Cardiac septum (tissue), 1 donor: Measurements from ENCODE around the gene B3GNT3. TPM values are rescaled to one million over a fixed set of nuclear protein-coding genes. Genes with fewer than 3 reads are reported as not detected.

Experiments used
- DNase-seq: peaks from one replicate; pipeline ENCODE4 v3.0.0-alpha.2; 2020; ENCODE audit warnings: low spot score
- intact Hi-C: fragments of 100-400 bp; cut with DNase I; formaldehyde crosslinking; loops from one replicate; pipeline ENCODE4 v1.14.0; 2022
- total RNA-seq: library from RNA; stranded (reverse); fragmentation: NEBNext Ultra II Directional; extraction: Animal tissue kit (Norgen Biotek cat#: 25700); gene quantifications from one replicate; pipeline ENCODE4 v1.2.1, GENCODE V29; 2021
- donor health status: DM: no; HTN: no; CAD: no.

B3GNT3 gene
- total RNA-seq, 1 donor from 2014 or later, result not detected

GRCh38 chr19:17830567-17831418, 35.9 kb downstream of the B3GNT3 start:
- DNase-seq, result no peak
- intact Hi-C loops, result no loop called here

DNA sequence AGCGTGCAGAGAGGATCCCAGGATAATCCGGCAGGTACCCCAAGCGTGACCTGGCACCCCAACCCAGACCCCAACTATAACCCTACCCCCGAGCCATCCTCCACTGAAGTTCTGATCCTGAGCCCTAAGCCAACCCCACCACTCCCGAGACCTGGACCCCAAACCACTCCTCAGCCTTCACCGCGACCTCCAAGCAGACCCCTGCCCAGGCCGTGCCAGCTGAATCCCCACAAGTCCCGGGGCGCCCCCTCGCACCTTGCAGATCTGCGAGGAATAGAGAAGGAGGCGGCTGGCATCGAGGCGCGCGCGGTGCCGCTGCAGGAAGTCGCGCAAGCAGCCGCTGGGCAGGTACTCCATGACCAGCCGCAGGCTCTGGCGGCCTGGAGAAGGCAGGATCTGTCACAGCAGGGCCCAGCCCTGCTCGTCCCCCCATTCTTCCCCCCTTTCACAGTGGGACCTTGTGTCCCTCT, 36.5 kb downstream of the B3GNT3 start:
- intact Hi-C loops, result no loop called here
- no peak for DNase-seq

DNA sequence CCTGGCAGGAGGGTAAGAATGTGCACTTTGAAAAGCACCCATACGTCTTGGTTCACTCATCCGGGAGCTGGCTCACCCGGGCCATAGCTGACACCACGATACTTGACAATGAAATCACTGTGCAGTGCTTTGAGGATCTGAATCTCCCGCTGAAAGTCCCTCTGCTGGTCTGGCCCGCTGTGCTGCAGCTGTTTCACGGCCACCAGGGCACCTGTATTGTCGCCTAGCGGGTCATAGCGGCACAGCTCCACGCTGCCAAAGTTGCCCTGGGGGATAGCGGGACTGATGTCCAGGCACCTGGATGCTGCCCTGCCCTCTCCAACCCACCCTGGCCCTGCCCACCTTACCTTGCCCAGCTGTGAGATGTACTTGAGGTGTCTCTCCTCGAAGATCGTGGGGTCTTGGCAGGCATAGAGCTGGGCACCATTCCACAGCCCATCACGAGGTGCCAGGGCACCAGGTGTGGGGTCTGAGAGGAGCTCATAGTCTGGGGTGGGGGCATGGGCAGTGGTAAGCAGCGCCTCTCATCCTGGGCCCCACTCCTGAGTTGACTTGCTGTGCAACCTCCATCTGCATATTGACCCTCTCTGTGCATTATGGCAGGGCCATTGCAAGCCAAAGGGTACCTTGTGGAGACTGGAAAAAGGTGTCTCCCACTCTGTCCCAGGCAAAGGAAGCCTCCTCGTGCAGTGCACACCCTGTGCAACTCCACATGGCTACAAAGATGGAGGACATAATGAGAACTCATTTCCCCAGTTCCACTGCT, 37.7 kb downstream of the B3GNT3 start:
- no peak for DNase-seq
- intact Hi-C loops, result no loop called here

GRCh38 chr19:17834350-17835181, 39.6 kb downstream of the B3GNT3 start:
- intact Hi-C loops, result no loop called here

GRCh38 chr19:17835182-17836006, 40.5 kb downstream of the B3GNT3 start:
- intact Hi-C loops, result no loop called here
- DNase-seq, result no peak

More at GRCh38 chr19:17834350-17835181, 39.6 kb downstream of the B3GNT3 start:
- no peak for DNase-seq

- no peak for DNase-seq
- intact Hi-C loops, result no loop called here
Observed at GRCh38 chr19:17836530-17836929, 41.6 kb downstream of the B3GNT3 start.

GRCh38 chr19:17837972-17838371, 43.0 kb downstream of the B3GNT3 start:
- DNase-seq, result no peak
- intact Hi-C loops, result no loop called here

DNA sequence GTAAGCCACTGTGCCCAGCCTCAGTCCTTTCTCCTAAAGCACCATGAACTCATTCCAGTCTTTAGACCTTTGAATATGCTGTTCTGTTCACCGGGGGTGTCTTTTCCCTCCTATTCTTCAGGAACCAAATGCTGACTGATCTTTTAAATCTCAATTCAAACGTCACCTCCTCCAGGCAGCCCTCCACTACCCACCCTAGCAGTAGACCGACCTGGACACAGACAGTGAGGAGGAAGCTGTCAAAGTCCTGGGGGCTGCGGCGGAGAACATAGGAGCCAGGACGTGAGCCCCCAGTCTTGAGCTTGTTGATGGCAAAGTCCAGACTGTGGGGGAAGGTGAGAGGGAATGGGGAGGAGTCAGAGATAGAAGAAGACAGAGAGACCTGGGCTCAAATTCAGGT, 45.1 kb downstream of the B3GNT3 start:
- intact Hi-C loops, result no loop called here
- no peak for DNase-seq

- no peak for DNase-seq
- intact Hi-C loops, result no loop called here
Observed at GRCh38 chr19:17841371-17841809, 46.5 kb downstream of the B3GNT3 start.

GRCh38 chr19:17841810-17842662, 47.1 kb downstream of the B3GNT3 start:
- intact Hi-C loops, result no loop called here
- peak; percentile 87 for DNase-seq

DNA sequence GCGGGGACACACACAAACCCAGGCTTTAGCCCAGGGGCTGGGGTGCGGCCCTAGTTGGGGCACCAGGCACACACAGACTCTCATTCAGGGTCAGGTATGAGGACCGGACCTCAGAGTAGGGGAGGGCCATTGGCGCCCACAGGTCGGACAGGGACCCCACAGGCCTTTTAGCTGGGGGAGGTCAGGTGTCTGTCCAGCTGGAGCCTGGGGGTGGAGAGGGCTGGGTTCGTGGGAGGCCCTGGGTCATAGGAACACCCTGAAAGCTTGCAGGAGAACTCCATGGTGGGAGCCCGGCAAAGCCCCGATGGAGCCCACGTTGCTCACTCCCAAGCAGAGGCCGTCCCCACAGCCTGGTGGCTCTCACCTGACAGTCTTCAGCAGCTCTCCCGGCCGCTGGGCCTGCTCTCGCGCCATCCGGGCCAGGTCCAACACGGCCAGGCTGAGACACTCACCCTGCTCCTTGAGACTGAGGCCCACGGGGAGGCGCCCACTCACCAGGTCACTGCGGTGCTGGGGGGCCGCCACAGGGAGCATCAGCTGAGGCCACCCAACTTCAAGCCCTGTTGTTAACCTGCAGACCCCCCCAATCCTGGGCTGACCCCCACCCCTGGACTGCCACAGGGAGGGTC, 47.8 kb downstream of the B3GNT3 start:
- no peak for DNase-seq
- intact Hi-C loops, result no loop called here

- intact Hi-C loops, result no loop called here
- no peak for DNase-seq
Observed at GRCh38 chr19:17843292-17843827, 48.4 kb downstream of the B3GNT3 start.

- no peak for DNase-seq
- intact Hi-C loops, result no loop called here
Observed at GRCh38 chr19:17843908-17844490, 49.1 kb downstream of the B3GNT3 start.

DNA sequence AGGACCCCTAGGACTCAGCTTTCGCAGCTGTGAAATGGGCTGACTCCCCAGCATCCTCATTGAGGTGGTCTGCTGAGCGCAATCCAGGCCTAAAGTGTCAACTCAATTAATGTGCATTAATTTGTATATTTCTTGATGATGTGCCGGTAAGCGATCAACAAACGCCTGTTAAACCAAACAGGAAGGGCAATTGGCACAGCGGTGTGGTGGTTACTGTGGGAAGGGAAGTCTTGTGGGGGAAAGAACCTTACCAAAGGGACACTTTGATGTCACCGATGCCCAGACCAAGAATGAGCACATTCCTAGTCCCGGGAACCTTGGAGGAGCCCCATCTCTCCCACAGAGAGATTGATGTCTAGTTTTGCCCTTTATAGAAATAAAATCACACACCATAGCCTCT, 51.2 kb downstream of the B3GNT3 start:
- intact Hi-C loops, result no loop called here
- DNase-seq, result no peak

DNA sequence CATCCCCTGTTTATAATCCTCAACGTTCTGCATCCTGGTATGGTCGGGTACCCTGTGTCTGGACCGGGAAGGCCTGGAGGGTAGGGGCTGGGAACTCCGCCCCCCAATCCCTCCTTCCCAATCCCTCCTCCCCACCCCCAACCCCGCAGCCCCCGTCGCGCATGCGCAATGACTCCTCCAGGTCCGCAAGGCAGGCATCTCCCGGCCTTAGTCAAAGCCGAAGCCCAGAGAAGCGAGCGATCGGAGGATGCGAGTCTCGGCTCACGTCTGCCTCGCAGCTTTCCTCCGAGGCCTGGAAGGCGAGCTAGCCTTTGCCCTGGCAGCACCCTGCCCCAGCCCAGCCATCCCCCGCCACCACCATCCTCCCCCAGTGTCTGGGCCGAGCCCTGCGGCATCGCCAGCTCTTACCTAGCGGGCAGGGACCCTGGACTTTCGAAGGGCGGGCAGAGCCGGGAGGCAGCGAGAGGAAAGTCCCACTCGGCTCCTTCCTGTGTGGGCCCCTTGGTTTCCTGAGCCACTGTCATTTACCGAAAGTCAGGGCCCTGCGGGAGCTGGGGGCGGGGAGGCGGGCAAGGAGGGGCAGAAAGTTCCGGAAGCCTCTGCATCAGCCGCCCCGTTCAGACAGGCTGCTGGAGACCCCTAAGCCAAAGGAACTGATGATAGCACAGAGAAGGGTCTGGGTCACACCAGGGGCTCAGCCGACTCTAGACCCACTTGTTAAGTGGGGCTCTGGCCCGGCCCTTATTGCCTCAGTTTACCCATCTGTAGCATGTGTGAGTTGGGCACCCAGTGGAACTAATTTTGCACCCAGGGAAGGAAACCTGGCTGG, 52.8 kb downstream of the B3GNT3 start, which contains the start of gene JAK3:
Gene JAK3, minus strand, starts transcription at position 445 of the 829 bp plus-strand sequence. CDS start 3,565 bp downstream, outside the sequence.
- peak; percentile 91 for DNase-seq
- intact Hi-C loops, result no loop called here
